HG03575 (cell line): Measurements from ENCODE around the gene TRAPPC2L.
"Not testable (repeated sequence)": the region's sequence is repeated elsewhere in the genome, so short reads cannot be mapped to it uniquely, and the experiment has no call there.

Experiments used
- ATAC-seq: cut with Tn5 transposase; IDR thresholded peaks from one replicate; pipeline ENCODE4 v1.9.1; 2021; ENCODE audit not compliant: unreplicated experiment, insufficient number of reproducible peaks, low FRiP score; ENCODE audit errors: extremely low read depth

TRAPPC2L gene

DNA sequence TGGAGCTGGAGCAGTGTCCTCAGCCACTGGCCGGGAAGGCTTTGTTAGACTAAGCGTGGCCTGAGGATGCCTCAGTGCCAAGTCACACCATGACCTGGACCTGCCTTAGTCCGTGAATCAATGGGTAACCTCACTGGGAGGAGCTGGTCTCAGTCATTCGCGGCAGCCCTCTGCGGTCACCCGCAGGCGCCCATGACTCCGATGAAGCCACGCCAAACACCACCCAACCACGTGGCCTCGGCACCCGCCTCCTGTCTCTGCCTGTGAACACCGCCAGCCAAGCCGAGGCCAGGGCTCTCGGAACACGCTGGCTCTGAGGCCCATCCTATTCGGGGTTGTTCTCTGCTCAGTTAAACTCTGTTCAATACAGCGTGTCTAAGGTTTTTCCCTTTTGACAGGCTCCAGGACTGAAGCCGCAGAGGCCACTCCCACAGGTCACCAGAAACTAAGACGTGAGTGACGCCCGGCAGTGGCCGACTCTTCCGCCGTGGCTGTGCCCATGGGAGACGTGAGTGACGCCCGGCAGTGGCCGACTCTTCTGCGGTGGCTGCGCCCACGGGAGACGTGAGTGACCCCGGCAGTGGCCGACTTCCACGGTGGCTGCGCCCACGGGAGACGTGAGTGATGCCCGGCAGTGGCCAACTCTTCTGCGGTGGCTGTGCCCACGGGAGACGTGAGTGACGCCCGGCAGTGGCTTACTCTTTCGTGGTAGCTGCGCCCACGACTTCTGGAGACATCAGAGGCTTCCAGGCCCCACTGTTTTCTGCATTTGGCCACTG is 26.4 kb downstream of the TRAPPC2L start:
- no peak for ATAC-seq

DNA sequence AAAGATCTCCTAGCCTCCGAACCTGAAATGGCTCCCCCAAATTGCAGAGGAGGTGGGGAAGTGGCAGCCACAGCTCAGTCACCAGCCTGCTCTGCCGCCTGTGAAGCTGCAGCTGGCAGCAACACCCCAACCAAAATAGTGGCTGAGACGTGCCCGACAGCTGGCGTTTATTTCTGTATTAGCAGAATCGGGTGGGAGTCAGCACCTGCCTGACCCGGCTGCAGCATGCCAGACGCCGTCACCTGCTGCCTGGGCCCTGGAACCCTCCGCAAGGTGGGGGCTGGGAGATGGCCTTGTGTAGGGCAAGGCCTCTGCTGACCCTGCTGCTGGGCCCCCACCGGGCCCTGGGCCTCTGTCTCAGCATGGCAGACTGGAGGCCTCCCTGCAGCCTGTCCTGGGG is 27.0 kb downstream of the TRAPPC2L start:
- no peak for ATAC-seq

- no peak for ATAC-seq
Observed at GRCh38 chr16:88884569-88885271, 27.8 kb downstream of the TRAPPC2L start.

GRCh38 chr16:88885693-88886280 is 28.9 kb downstream of the TRAPPC2L start:
- ATAC-seq = no peak

DNA sequence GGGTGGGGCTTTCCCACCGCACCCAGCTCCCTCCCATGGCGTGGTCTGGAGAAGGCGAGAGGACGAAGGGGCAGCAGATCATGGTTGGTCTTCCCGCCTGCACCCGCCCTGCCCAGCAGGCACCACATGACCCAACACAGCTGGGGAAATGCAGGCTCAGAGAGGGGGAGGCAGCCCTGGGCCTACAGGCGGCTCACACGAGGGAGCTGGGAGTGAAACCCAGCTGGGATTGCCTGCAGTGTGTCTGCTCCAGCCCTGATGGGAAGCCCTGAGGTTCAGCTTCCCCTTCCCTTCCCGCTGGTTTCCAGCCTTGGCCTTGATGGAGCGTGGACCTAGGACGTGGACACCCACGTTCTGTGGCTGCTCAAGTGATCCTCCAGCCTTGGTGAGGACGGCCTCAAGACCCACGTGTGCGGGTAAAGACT is 29.5 kb downstream of the TRAPPC2L start:
- no peak for ATAC-seq

DNA sequence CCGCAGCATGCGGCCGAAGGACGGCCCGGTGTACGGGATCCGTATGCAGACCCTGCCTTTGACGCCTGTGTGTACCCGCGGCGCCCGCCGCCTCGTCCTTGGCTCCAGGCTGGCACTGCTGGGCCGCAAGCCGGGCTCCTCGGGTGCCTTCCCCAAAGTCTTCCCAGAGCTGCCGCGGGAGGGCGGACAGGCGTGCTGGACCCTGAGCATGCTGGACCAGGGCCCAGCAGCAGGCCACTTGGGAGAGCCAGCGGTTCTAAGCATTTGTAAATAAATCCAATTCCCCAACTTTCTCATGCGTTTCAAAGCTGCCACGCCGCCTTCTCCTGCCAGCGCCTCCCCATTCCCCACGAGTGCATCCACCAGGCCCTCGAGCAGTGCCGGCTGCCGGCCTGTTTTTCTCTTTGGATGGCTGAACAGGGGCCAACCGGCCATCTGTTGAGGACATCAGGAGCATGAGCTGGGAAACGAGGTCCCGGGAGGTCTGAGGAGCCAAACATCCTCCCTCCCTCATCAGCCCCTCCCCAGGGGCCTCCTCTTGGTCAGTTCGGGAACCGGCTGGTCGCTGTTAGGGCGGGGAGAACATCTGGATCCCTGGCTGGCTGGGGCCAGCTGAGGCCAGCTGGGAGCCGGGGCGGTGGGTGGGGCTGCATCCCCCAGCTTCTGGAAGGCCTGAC is 30.1 kb downstream of the TRAPPC2L start:
- no peak for ATAC-seq

- no peak for ATAC-seq
Observed at GRCh38 chr16:88888057-88888456, 31.1 kb downstream of the TRAPPC2L start.

GRCh38 chr16:88888461-88889387 is 31.8 kb downstream of the TRAPPC2L start:
- no peak for ATAC-seq

DNA sequence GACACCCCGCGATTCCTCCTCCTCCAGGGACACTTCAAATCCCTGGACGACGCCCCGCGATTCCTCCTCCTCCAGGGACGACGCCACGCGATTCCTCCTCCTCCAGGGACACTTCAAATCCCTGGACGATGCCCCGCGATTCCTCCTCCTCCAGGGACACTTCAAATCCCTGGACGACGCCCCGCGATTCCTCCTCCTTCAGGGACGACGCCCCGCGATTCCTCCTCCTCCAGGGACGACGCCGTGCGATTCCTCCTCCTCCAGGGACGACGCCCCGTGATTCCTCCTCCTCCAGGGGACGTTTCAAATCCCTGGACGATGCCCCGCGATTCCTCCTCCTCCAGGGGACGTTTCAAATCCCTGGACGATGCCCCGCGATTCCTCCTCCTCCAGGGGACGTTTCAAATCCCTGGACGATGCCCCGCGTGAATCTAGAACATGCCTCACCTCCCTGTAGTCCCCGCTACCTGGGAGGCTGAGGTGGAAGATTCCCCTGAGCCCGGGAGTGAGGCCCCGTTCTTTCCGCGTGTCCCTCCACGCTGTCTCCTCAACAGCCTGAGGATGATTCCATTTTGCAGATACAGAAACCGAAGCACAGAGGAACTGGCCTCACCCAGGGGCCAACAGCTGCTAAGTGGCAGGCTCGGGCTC is 32.9 kb downstream of the TRAPPC2L start:
- ATAC-seq = not testable (repeated sequence)

- ATAC-seq = no peak
Observed at GRCh38 chr16:88891083-88891482, 34.2 kb downstream of the TRAPPC2L start.

GRCh38 chr16:88892065-88892464 is 35.1 kb downstream of the TRAPPC2L start:
- no peak for ATAC-seq

DNA sequence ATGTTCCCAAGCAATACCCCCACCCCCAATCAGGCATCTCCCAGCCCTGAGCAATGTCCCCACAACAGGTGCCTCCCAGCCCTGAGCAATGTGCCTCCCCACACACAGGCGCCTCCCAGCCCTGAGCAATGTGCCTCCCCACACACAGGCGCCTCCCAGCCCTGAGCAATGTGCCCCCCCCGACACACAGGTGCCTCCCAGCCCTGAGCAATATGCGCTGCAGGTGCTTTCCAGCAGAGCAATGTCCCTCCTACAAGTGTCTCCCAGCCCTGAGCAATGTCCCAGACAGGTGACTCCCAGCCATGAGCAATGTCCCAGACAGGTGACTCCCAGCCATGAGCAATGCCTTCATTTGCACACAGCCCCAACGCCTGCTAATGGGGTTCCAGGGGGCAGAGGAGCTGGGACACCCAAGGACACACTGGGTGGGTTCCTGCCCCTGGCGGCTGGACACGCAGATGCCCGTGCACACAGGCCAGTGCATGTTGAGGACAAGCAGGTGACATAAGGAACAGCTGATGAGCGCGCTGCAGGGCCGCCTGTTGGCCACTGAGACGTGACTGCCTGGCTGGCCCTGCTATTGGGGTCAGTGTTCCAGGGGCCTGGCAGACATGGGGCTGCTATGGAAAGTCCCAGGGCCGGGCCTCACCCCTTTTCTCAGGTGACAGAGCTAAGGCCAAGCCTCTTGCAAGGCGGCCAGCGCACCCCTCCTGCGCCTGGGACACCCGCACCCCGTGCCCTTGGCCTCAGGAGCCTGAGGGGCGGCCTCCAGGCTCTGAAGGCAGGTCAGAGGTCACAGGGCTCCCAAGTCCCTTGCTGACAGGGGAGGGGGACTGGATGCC is 36.4 kb downstream of the TRAPPC2L start:
- ATAC-seq = no peak

DNA sequence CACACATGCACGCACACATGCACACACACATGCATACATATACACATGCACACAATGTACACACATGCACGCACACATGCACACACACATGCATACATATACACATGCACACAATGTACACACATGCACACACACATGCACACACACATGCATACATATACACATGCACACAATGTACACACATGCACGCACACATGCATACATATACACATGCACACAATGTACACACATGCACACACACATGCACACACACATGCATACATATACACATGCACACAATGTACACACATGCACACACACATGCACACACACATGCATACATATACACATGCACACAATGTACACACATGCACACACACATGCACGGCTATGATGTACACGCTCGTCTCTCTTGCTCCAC is 37.3 kb downstream of the TRAPPC2L start:
- ATAC-seq = not testable (repeated sequence)

DNA sequence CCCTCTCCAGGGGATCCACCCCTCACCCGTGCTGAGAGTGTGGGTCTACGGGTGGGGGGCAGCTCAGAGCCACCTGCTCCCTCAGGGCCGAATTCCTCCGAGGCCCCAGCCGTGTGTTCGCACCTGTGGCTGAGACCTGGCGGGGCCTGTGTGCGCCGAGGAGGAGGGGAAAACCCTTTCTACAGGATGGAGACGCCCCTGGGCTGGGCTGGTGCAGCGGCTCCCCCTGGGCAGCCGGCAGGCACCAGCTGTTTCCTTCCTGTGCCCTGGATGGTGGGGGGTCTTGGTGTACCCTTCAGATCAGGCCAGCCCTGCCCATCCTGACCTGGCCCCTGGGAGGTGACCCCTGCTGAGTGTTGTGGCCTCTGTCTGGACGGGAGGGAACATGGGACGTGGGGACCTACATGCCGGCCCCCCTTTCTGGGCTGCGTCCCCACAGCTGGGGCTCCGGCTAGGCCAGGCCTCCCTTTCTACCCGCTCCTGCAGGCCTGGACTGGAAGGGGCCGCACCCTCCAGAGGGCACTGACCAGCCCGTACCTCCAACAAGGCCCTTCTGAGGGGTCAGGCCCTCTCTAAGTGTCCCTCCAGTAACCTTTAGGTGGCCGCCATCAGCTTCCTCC is 37.9 kb downstream of the TRAPPC2L start:
- no peak for ATAC-seq

- ATAC-seq = no peak
Observed at GRCh38 chr16:88895335-88895734, 38.4 kb downstream of the TRAPPC2L start.

- no peak for ATAC-seq
Observed at GRCh38 chr16:88896238-88897070, 39.5 kb downstream of the TRAPPC2L start.
